Brain pericyte (primary cell): ENCODE measurements around the gene CNNM2.
A peak's percentile ranks its signal among the peaks of the same experiment; 100 is the strongest.
"Not testable (repeated sequence)": the region's sequence is repeated elsewhere in the genome, so short reads cannot be mapped to it uniquely, and the experiment has no call there.

Experiments
- DNase-seq: peaks from one replicate; pipeline ENCODE4 v3.0.0-alpha.2; 2012; ENCODE audit warnings: low read depth, low spot score

CNNM2 gene

DNA sequence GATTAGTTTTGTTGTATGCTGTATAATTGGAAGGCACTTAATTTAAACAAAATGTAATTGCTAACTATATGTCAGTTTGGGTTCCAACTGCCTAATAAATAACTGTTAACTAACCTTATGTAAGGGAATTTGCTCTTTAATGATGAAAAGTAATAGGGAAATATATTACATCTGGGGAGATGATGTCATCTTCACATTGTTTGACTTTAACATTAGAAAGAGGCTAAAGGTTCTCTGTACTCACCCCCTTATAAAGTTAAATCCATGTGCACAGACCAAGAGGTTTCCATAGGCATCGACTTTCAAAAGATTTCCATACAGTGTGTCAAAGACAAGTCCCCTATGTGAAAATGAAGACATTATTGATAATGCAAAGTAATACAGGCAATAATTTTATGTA is 187.4 kb downstream of the CNNM2 start:
- DNase-seq, result no peak

DNA sequence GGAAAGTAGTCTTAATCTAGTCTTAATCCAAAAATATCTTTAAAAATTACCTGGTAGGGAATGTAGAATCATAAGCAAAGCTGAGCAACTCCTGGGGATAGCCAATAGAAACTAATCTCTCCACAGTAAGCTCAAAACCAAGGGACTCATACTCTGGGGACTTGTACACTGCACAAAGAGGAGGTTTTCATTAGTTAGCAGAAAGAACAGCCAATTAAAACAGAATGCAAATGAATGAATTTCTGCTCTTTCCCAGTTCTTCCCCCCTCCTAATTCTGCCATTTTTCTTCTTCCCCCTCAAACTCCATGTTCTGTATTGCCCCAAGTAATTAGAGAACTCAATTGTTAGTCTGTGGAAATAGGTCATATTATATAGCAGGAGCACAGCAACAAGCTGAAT is 188.4 kb downstream of the CNNM2 start:
- no peak for DNase-seq

DNA sequence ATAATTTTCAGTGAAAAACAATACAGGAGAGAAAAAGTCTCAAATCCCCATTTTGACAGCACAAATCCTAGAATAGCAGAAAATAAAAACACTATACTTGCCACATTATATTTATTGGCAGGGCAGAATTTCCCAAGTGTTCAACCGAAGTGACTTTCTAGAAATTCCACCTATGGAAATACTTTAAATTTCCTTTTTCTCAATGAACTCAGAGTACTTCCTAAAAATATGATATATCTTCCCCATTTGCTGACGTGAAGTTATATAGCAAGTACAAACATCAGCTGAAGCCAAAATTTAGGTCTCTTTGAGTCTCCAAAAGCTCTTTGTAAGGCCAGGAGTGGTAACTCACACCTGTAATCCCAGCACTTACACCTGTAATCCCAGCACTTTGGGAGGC is 191.7 kb downstream of the CNNM2 start:
- no peak for DNase-seq

DNA sequence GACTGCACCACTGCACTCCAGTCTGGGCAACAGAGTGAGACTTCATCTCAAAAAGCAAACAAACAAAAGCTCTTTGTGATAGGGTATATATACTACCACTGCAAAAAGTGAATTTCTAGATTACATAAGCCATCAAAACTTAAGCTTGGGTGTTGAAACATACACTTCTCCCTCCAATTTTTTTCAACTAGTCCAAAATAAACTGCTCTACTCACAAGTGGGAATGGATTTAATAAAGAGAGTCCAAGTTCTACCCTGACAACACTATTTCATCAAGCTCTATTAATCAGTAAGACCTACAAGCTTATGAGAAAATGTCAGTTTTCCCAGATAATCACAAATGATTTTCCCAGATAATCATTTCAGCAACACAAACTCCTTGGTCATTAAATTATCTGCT is 192.3 kb downstream of the CNNM2 start:
- DNase-seq, result no peak

DNA sequence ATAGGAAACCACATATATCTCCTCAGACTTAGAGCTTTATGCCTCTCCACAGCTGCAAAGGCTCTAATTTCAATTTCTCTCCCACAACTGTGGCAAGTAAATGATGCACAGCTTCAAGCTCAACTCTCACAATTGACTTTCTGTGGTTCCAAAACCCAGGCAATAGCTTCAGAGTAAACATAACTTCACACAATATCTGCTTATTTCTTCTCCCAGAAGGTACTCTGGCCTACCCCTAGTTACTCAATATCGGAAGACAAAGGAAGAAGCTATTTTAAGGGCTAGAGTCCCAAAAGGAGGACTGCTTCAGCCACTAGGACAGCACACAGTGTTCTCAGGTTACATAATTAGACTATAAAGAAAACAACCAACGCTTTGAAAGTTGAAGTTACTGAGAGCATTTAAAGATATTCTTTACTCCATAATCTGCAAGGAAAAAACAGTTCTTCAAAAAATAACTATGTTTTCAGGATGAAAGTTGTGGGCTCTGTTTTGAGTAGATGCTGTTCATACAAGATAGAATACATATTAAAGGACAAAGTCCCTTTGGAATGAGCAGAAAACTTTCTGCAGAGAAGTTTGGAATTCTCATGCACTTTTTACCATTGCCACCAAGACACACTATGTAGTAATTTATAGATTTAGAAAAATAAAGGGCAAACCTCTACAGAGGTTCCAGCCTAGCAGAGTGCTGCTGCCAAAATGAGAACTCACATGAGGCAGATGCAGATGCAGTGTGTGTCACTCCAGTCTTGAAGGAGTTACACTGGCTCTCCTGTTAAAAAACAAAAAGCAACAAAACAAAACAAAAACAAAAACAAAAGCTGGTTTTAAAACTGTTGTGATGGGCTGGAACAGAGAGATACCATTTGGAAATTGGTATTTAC is 193.2 kb downstream of the CNNM2 start:
- peak; percentile 11 for DNase-seq

DNA sequence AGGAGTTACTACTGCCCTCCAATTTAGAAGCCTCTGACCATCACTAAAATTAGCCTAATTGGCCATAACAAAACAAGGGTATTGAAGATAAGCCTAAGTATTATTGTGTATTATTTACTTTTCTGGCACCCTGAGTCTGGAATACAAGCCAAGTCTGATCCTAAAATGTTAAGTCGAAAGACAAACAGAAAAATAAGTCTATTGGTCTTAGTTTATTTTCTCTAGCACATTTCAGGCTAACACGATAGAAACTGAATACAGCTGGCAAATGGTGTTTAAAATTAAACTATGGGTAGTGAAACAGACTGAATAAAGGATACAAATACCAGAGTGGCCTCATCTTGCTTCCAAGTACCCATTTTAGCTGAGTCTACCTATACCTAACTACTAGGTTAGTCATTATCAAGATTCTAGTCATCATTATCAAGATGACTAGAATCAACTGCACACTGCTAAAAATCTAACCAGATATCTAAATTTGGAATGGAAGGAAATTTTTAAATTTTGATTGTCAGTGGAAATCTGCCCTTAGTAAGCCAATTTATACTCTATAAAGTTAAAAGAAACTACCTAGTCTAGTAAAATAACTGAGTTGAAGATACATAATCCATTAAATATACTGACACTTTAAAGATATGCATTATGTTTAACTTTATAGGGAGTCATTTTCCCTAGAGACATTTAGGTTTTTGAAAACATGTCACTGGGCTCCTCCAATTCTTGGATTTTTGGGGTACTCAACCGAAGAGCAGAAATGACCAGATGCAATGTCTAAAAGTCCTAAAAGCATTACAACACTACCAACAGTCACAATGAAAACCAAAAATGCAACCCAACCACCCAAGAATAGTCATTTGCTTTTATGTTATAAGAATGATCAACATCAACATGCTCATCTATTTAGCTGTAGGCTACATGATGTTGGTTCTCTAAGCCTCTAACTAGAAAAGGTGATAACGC is 194.1 kb downstream of the CNNM2 start:
- DNase-seq, result no peak

DNA sequence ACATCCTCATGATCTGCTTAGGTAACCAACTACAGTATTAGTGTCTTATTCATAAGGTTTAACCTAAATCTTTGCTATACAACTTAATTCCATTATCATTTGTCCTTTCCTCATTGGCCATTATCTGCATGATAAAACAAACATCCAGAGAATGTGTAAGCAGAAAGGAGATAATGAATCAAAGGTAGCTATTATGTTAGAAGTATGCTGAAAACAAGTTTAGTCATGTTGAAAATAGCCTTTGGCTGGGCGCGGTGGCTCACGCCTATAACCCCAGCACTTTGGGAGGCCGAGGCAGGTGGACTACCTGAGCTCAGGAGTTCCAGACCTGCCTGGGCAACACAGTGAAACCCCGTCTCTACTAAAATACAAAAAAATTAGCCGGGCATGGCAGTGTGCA is 196.8 kb downstream of the CNNM2 start:
- DNase-seq, result no peak

DNA sequence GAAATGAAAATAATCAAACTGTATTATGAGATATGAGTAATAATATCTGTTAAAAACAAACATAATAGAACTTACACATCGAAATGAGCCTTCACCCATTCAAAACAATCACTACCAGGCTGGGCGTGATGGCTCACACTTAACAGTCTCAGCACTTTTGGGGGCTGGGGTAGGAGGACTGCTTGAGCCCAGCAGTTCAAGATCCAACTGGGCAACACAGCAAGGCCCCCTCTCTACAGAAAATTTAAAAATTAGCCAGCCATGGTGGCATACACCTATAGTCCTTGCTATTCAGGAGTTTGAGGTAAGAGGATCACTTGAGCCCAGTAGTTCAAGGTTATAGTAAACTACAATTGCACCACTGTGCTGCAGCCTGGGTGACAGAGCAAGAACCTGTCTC is 199.2 kb downstream of the CNNM2 start:
- no peak for DNase-seq

DNA sequence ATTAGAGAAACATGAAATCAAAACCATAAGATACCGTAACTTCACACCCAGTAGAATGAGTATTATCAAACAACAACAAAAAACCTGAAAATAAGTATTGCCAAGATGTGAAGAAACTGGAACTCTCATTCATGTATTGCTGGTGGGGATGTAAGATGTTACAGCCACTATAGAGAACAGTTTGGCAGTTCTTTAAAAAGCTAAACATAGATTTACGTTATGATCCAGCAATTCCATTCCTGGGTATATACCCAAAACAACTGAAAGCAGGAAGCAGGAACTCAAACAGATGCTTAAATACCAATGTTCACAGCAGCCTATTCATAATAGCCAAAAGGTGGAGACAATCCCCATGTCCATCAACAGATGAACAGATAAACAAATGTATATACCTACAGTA is 202.5 kb downstream of the CNNM2 start:
- no peak for DNase-seq

DNA sequence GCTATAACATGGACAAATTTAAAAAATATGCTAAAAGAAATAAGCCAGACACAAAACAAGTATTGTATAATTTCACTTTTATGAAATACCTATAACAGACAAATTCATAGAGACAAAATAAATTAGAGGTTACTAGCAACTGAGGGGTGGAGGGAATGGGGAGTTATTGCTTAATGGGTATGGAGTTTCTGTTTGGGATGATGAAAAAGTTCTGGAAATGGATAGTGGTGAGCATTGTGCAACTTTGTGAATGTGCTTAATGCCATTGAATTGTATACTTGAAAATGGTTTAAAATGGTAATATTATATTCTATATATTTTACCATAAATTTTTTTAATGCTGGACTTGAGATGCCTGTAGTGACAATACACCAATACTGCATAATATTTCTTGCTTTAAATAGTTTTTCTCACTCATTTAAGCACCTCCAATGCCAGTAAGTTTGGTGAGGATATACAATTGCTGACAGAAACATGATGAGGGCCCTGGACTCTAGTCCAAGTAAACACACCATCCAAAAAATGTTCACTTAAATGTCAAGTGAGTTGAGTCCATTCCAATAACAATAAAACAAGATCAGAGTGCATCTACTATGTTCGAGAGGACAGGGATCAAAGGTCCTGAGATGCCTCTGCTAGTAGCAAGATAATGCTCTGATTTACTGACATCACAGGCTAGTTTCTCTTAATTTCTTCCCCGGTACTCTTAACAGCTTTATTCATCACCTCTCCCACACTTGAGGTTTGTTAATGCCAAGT is 203.1 kb downstream of the CNNM2 start:
- no peak for DNase-seq

DNA sequence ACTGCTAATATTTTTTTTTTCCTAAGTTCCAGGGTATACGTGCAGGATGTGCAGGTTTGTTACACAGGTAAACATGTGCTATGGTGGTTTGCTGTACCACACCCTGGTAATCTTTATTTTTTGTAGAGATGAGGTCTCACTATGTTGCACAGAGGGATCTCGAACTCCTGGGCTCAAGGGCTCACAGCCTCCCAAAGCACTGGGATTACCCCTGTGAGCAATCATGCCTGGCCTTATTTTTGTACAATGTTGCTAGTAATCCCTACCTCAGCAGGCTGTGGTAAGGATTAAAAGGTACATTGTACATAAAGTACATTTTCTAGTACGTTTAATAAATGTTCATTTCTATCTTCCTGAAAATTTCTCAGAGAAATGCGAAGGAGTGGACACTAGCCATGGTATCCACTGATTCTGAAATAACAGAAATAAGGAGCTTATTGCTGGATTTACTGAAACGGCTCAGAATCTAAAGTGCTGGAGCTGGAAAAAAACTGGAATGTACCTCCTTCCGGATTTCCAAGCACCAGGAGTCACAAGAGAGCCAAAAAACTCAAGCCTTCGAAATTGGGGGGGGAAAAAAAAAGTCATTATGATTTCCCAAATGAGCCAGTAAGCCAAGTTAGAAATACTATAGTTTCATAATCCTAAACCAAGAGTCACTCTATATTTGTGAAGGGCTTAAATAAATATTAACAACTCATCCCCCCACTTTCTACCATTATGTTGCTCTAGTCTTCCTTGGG is 205.4 kb downstream of the CNNM2 start:
- DNase-seq, result no peak

DNA sequence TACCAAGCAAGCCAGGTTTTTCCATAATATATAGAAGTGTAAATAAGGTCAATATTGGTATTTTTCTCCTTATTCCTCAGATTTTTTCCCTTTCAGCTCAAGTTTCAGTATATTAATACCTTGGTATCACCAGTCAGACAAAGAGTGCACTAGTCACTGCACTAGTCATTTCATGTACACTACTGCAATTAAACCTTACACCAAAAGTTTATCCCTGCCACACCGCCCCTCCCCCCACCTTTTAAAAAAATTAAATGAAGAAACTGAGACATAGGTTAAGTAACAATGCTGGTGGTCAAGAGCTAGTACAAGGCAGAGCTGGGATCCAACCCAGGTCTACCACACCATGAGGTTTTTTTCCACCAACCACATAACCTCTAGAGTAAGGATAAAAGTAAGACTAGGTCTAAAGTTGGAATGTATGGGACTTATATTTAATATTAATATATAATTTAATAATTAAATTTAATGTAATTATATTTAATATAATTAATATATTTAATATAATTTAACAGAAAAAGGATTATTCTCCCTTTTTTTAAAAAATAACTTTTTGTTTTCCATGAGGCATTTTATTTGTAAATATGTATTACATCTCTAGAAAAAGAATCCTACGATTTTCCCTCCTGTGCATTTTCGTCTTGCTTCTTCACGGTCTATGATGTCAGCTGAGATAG is 206.5 kb downstream of the CNNM2 start:
- no peak for DNase-seq

DNA sequence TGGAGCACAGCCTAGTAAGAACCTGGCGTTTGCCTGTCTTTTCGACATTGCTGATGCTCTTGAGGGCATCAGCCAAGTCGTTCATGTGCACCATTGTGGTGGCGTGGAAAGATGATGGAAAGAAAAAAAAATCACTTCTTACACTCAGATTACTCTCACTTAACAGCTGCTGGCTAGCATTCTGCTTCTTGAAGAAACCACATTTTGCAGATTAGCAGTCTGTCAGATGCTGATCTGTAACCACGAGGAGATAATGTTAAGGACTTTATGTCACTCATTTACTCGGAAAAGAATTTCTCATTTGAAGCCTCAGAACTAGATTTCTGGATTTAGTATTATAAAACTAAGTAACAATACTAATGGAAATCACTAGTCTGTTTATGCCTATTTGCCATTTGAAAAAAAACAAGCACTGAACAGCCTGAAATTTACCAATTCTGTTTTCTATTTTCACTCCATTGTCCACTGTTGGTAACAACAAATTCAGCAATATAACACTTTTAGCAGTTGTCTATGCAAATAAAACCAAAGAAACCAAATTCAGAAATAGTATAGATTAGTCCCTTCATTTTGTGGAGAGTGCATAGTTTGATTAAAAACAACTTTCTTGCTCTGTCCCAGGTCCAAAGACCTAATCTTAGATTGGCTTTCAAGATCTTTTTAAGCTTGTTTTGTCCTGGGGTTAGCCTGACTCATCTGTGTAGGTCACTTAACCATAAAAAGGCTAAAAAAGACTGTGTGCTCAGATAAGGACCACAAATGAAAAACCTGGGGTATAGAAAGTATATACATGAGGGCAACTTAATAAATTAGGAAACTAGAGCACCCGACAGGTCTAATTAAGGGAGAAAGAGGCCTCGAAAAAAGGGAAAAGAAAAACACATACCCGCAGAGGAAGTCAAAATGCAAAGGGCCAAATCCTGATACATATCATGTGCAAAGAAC is 207.5 kb downstream of the CNNM2 start:
- DNase-seq, result no peak

DNA sequence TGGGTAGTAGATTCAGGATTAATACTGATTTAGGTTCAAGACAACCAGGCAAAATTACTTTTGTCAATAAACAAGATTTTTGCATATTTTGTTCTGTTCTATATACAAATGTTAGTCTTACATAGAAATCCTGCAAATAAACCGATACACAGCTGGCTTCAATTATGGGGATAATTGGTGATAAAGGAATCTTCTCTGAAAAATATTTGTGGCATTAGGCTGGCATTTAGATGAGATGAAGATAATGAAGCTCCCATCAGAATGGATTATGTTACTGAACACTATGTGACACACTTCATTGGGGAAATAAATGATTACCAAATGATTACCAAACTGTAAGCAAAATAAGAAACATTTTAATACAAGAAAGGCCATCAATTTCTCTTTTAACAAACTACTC is 209.1 kb downstream of the CNNM2 start:
- DNase-seq, result no peak

DNA sequence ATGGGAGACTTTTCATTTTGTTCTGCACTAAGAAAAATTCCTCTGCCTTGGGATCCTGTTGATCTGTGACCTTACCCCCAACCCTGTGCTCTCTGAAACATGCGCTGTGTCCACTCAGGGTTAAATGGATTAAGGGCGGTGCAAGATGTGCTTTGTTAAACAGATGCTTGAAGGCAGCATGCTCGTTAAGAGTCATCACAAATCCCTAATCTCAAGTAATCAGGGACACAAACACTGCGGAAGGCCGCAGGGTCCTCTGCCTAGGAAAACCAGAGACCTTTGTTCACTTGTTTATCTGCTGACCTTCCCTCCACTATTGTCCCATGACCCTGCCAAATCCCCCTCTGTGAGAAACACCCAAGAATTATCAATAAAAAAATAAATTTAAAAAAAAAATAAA is 212.1 kb downstream of the CNNM2 start:
- not testable (repeated sequence) for DNase-seq

DNA sequence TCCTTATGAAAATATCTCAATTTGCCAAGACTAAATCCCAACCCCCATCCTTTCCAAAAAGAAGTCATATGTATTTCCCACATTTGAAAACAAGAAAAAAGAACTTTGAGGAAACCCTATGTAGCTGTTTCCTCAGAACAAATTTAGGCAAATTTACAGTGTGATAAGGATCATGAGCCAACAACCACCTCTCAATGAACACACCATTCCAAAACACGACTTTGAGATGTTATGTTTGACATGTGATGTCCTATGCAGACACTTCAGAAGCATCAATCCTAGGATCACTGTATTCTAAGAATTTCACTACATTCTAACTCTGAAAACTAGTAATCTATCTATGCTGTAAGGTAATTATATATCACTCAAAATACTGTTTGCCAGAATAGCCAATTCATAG is 212.8 kb downstream of the CNNM2 start:
- no peak for DNase-seq

DNA sequence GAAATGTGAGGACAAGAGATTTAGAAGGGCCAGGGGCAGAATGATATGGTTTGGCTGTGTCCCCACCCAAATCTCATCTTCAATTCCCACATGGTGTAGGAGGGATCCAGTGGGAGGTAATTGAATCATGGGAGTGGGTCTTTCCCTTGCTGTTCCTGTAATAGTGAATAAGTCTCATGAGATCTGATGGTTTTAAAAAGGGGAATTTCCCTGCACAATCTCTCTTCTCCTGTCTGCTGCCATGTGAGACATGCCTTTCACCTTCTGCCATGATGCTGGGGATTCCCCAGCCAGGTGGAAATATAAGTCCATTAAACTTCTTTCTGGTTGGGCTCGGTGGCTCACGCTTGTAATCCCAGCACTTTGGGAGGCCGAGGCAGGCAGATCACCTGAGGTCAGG is 217.1 kb downstream of the CNNM2 start:
- DNase-seq, result not testable (repeated sequence)

DNA sequence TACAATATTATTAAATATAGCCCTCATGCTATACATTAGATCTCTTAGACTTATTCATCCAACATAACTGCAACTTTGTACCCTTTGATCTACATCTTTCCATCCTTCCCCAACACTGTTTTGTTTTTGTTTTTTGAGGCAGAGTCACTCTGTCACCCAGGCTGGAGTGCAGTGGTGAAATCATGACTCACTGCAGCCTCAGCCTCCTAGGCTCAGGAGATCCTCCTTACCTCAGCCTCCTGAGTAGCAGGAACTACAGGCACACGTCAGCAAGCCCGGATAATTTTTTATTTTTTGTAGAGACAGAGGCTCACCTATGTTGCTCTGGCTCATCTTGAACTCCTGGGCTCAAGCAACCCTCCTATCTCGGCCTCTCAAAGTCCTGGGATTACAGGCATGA is 221.7 kb downstream of the CNNM2 start:
- DNase-seq, result no peak
